GM12878 (cell line): ENCODE measurements around the gene SLC25A28. TPM values are rescaled to one million over a fixed set of nuclear protein-coding genes. Genes with fewer than 3 reads are reported as not detected.

ENCODE experiments used
- ASH2L ChIP-seq: fragments of 300-600, 200-600 bp; sonication (generic); IDR thresholded peaks from 2 replicates; pipeline ENCODE4 v1.6.1; 2017; ENCODE audit warnings: low read depth, mild to moderate bottlenecking, borderline replicate concordance
- CBX5 ChIP-seq: sonication (generic); IDR thresholded peaks from 2 replicates; pipeline ENCODE4 v1.6.1; 2016; ENCODE audit warnings: low read depth, moderate library complexity, mild to moderate bottlenecking, inconsistent platforms
- CHD1 ChIP-seq: IDR thresholded peaks from 2 replicates; pipeline ENCODE4 v1.6.1; 2012; ENCODE audit warnings: low read depth, low read length, improper control_type of control experiment
- CREB1 ChIP-seq: IDR thresholded peaks from 2 replicates; pipeline ENCODE4 v1.6.1; 2012; ENCODE audit warnings: low read depth, mild to moderate bottlenecking, inconsistent platforms
- EED ChIP-seq: sonication (generic); IDR thresholded peaks from 2 replicates; pipeline ENCODE4 v1.6.1; 2016; ENCODE audit warnings: antibody characterized with exemption, low read depth
- FOS ChIP-seq: IDR thresholded peaks from 3 replicates; pipeline ENCODE4 v1.6.1; 2011; ENCODE audit warnings: borderline replicate concordance; ENCODE audit not compliant: insufficient read length; ENCODE audit errors: extremely low read depth
- IRF3 ChIP-seq: fragments of 450-650 bp; IDR thresholded peaks from 2 replicates; pipeline ENCODE4 v1.6.1; 2014; ENCODE audit warnings: mild to moderate bottlenecking
- KDM1A ChIP-seq: fragments of 200-600 bp; sonication (generic); IDR thresholded peaks from 2 replicates; pipeline ENCODE4 v1.6.1; 2016; ENCODE audit warnings: borderline replicate concordance
- MXI1 ChIP-seq: fragments of 150-350 bp; IDR thresholded peaks from 2 replicates; pipeline ENCODE4 v1.6.1; 2011; ENCODE audit warnings: low read depth, mild to moderate bottlenecking, inconsistent platforms, low read length, improper control_type of control experiment
- NFYA ChIP-seq: IDR thresholded peaks from 2 replicates; pipeline ENCODE4 v1.6.1; 2011; ENCODE audit warnings: low read depth, mild to moderate bottlenecking, low read length, improper control_type of control experiment, borderline replicate concordance
- POLR2A ChIP-seq: IDR thresholded peaks from 2 replicates; pipeline ENCODE4 v1.6.1; 2011; ENCODE audit warnings: low read depth, mild to moderate bottlenecking, low read length
- PRDM15 ChIP-seq: fragments of 450-650 bp; formaldehyde crosslinking; IDR thresholded peaks from 2 replicates; pipeline ENCODE4 v1.4.0; 2020; ENCODE audit warnings: mild to moderate bottlenecking, moderate library complexity
- RBBP5 ChIP-seq: fragments of 200-600 bp; sonication (generic); conservative IDR thresholded peaks from 2 replicates; pipeline ENCODE4 v1.6.1; 2016
- REST ChIP-seq: IDR thresholded peaks from 2 replicates; pipeline ENCODE4 v1.6.1; 2012; ENCODE audit warnings: mild to moderate bottlenecking, low read depth, low read length
- RFX5 ChIP-seq: IDR thresholded peaks from 2 replicates; pipeline ENCODE4 v1.6.1; 2011; ENCODE audit warnings: low read depth, low read length, improper control_type of control experiment
- SMAD1 ChIP-seq: fragments of 450-650 bp; IDR thresholded peaks from 2 replicates; pipeline ENCODE4 v1.6.1; 2018; ENCODE audit warnings: mild to moderate bottlenecking, low read depth; ENCODE audit not compliant: partially characterized antibody
- SREBF2 ChIP-seq: IDR thresholded peaks from 2 replicates; pipeline ENCODE4 v1.6.1; 2012; ENCODE audit warnings: mild to moderate bottlenecking, low read length
- TBL1XR1 ChIP-seq: IDR thresholded peaks from 2 replicates; pipeline ENCODE4 v1.6.1; 2012; ENCODE audit warnings: low read depth, low read length, improper control_type of control experiment
- USF2 ChIP-seq: IDR thresholded peaks from 2 replicates; pipeline ENCODE4 v1.6.1; 2011; ENCODE audit warnings: low read depth, low read length, improper control_type of control experiment, borderline replicate concordance
- ZBED1 ChIP-seq: IDR thresholded peaks from 2 replicates; pipeline ENCODE4 v1.6.1; 2016; ENCODE audit warnings: borderline replicate concordance
- ZNF207 ChIP-seq: fragments of 450-650 bp; IDR thresholded peaks from 2 replicates; pipeline ENCODE4 v1.6.1; 2014; ENCODE audit warnings: antibody characterized with exemption, mild to moderate bottlenecking, borderline replicate concordance
- ZNF24 ChIP-seq: fragments of 450-650 bp; IDR thresholded peaks from 2 replicates; pipeline ENCODE4 v1.6.1; 2017; ENCODE audit warnings: antibody characterized with exemption, mild to moderate bottlenecking
- polyA plus RNA-seq, 11 experiments: library from polyadenylated mRNA; depleted of rRNA in 4 of 11; unstranded in 6 of 11; stranded (reverse) in 5 of 11; fragments of >200 nt; fragmentation: Nextera tagmentation in 4 of 11; fragmentation: Illumina TruSeq in 1 of 11; extraction: Ambion mirVana in 4 of 11; extraction: Trizol in 1 of 11; gene quantifications; 1 replicate in 1 of 11; 2 replicates in 10 of 11; pipeline versions ENCODE4 v1.2.1 to v1.2.3, GENCODE V29; 2011 to 2016; ENCODE audit warnings: inconsistent platforms in 2 of 11, missing spikeins in 2 of 11, low read depth in 1 of 11
- total RNA-seq, 4 experiments: library from RNA; depleted of rRNA in 3 of 4; stranded (reverse); fragments of >200 nt in 3 of 4; fragmentation: Illumina TruSeq in 1 of 4; extraction: Trizol in 1 of 4; gene quantifications; 2 replicates each; pipeline versions ENCODE4 v1.2.1 to v1.2.3, GENCODE V29; 2013 to 2021

Gene SLC25A28
- total and polyA plus RNA-seq, 10 of the 15 experiments (the other 5 are each of a cell fraction or from before 2014, with no cell fraction given): 7.5 to 47.8 (median 24.9) TPM

GRCh38 chr10:99619851-99620710, at the start of gene SLC25A28 (continued):
- TF ChIP-seq ZNF207 (no peak), MXI1 (no peak), CBX5 (no peak), PRDM15 (CRISPR knock-in tag) (no peak), IRF3 (peak; percentile 90), ZNF24 (no peak), RBBP5 (no peak), REST (no peak), ZBED1 (no peak), FOS (peak; percentile 36), RFX5 (peak; percentile 17; the same call in 1 of the 2 replicates), TBL1XR1 (no peak), ASH2L (no peak), NFYA (0 out of 2 replicates have a peak, but pooled peaks have one; percentile 31), CREB1 (peak; percentile 74; the same call in 1 of the 2 replicates), EED (no peak), SMAD1 (no peak), KDM1A (no peak), USF2 (no peak), SREBF2 (no peak), CHD1 (no peak), POLR2A (no peak; the same call in 1 of the 2 replicates)
